ENCODE measurements around the gene CIBAR2.

DNA sequence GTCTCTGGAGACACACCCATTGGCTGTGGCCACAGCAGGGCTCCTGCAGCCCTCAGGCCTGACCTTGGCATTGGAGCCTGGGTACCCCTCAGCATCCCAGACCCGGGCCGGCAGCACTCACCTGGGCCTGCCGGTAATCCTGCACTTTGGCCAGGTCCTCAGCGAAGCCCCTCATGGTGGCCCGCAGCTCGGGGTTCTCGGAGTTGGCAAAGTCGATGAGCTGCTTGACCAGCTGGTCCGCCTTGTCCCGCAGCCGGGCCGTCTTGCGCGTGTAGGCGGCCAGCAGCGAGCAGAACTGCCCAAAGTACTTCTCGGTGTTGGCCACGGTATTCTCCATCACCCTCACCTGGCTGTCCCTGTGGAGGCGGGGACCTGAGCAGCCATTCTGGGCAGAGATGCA lies 2.2 kb downstream of the CIBAR2 start:
- TF ChIP-seq POLR2AphosphoS5 (IDR thresholded peaks at IDR 0.05; ENCODE audit: low read depth, low read length) (no peak), SIN3A (IDR thresholded peaks at IDR 0.05; ENCODE audit: borderline replicate concordance, insufficient read depth, low read length) (no peak), TAF1 (IDR thresholded peaks at IDR 0.05; ENCODE audit: borderline replicate concordance, insufficient read depth, low read length) (no peak), FOXP2 (optimal IDR thresholded peaks at IDR 0.05; ENCODE audit: borderline replicate concordance, extremely low read depth, extremely low read length, insufficient read depth) (no peak)
- TF ChIP-seq, protein P1, sequence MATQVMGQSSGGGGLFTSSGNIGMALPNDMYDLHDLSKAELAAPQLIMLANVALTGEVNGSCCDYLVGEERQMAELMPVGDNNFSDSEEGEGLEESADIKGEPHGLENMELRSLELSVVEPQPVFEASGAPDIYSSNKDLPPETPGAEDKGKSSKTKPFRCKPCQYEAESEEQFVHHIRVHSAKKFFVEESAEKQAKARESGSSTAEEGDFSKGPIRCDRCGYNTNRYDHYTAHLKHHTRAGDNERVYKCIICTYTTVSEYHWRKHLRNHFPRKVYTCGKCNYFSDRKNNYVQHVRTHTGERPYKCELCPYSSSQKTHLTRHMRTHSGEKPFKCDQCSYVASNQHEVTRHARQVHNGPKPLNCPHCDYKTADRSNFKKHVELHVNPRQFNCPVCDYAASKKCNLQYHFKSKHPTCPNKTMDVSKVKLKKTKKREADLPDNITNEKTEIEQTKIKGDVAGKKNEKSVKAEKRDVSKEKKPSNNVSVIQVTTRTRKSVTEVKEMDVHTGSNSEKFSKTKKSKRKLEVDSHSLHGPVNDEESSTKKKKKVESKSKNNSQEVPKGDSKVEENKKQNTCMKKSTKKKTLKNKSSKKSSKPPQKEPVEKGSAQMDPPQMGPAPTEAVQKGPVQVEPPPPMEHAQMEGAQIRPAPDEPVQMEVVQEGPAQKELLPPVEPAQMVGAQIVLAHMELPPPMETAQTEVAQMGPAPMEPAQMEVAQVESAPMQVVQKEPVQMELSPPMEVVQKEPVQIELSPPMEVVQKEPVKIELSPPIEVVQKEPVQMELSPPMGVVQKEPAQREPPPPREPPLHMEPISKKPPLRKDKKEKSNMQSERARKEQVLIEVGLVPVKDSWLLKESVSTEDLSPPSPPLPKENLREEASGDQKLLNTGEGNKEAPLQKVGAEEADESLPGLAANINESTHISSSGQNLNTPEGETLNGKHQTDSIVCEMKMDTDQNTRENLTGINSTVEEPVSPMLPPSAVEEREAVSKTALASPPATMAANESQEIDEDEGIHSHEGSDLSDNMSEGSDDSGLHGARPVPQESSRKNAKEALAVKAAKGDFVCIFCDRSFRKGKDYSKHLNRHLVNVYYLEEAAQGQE (IDR thresholded peaks at IDR 0.05; ENCODE audit: insufficient read depth in 1 of 2, low read depth in 2 of 2, low read length in 2 of 2) = no peak
